Erythroblast (primary cell): Measurements from ENCODE around the gene RPH3AL.

Experiments used
- GATA1 ChIP-seq: IDR thresholded peaks from 2 replicates; pipeline ENCODE4 v1.6.1; 2011; ENCODE audit warnings: low read depth, mild to moderate bottlenecking, control low read depth, low read length, moderate library complexity
- POLR2A ChIP-seq: IDR thresholded peaks from 2 replicates; pipeline ENCODE4 v1.6.1; 2011; ENCODE audit warnings: mild to moderate bottlenecking, low read length

DNA sequence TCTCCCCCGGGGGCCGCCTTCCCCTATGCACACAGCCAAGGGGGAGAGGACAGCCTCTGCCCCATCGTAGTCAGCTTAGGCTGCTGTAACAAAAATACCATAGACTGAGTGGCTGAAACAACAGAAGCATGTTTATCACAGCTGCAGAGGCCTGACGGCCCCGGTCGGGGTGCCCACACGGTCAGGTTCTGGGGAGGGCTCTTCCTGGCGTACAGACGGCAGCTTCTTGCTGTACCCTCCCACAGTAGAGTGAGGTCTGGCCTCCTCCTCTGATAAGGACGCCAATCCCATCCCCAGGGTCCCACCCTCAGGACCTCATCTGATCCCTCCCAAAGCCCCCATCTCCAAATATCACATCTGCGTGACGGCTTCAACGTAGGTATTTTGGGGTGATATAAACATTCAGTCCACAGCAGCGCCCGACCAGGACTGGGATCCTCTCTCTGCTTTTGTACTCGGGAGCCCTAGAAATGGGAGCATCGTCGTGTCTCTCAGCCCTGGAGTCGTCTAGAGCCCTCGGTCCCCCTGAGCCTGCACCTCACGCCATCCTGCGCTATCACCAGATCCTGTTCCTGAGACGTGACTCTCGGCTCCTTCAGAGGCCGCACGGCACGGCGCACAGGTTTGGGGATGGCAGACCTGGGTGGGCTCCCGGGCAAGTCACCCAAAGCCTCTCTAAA, 67.8 kb downstream of the RPH3AL start:
- TF ChIP-seq POLR2A (no peak), GATA1 (no peak)
